Common myeloid progenitor, CD34-positive (primary cell): ENCODE measurements around the gene ZBTB7C.

ENCODE experiments used
- CTCF ChIA-PET: fragments of 350-600 bp; sonication (Branson Sonifier 250); formaldehyde crosslinking; loops from one replicate; lab custom pipeline; 2021; ENCODE audit warnings: antibody characterized with exemption; lab: Charles Lee
- POLR2A ChIA-PET: fragments of 350-600 bp; sonication (Branson Sonifier 250); formaldehyde crosslinking; loops from one replicate; lab custom pipeline; 2021; ENCODE audit warnings: antibody characterized with exemption; lab: Charles Lee
- DNase-seq, 3 donors: peaks; one replicate each; pipeline versions ENCODE4 v3.0.0 to v3.0.0-alpha.2; 2013
- H3K27ac ChIP-seq, 2 experiments: 1 replicate in 1 of 2; 2 replicates in 1 of 2; pipeline ENCODE4 v1.7.0; 2013; ENCODE audit warnings: inconsistent platforms in 2 of 2, low read length in 2 of 2, mild to moderate bottlenecking in 2 of 2, low read depth in 1 of 2, moderate library complexity in 1 of 2; ENCODE audit not compliant: severe bottlenecking in 2 of 2, insufficient read depth in 1 of 2, poor library complexity in 1 of 2
- H3K27me3 ChIP-seq, 5 experiments: replicated peaks in 2 of 5; 1 replicate in 3 of 5; 2 replicates in 2 of 5; pipeline versions ENCODE4 v1.6.1 to v1.7.0; 2013; ENCODE audit warnings: low read length in 4 of 5, mild to moderate bottlenecking in 2 of 5, moderate library complexity in 2 of 5, inconsistent platforms in 1 of 5; ENCODE audit not compliant: insufficient read depth in 5 of 5, control insufficient read depth in 4 of 5
- H3K36me3 ChIP-seq, 4 experiments: 1 replicate in 2 of 4; 2 replicates in 2 of 4; pipeline versions ENCODE4 v1.6.1 to v1.7.0; 2013; ENCODE audit warnings: low read length in 3 of 4, control low read depth in 1 of 4, mild to moderate bottlenecking in 1 of 4; ENCODE audit not compliant: control insufficient read depth in 4 of 4, insufficient read depth in 4 of 4
- H3K4me1 ChIP-seq, 4 experiments: 1 replicate in 3 of 4; 2 replicates in 1 of 4; pipeline versions ENCODE4 v1.6.1 to v1.7.1; 2013; ENCODE audit warnings: low read length in 3 of 4, mild to moderate bottlenecking in 3 of 4, control low read depth in 1 of 4, inconsistent platforms in 1 of 4, moderate library complexity in 1 of 4; ENCODE audit not compliant: control insufficient read depth in 4 of 4, insufficient read depth in 4 of 4; ENCODE audit errors: control extremely low read depth in 1 of 4
- H3K4me3 ChIP-seq, 7 experiments: 1 replicate in 4 of 7; 2 replicates in 3 of 7; pipeline versions ENCODE4 v1.5.1 to v1.7.0; 2013; ENCODE audit warnings: mild to moderate bottlenecking in 7 of 7, low read length in 6 of 7, moderate library complexity in 6 of 7, inconsistent platforms in 2 of 7, low read depth in 2 of 7, control low read depth in 1 of 7; ENCODE audit not compliant: insufficient read depth in 4 of 7, control insufficient read depth in 1 of 7; ENCODE audit errors: extremely low read depth in 1 of 7
- H3K9me3 ChIP-seq, 5 experiments: 1 replicate in 4 of 5; 2 replicates in 1 of 5; pipeline versions ENCODE4 v1.6.1 to v1.7.1; 2013; ENCODE audit warnings: low read length in 4 of 5, mild to moderate bottlenecking in 2 of 5, inconsistent platforms in 1 of 5, low read depth in 1 of 5, moderate library complexity in 1 of 5; ENCODE audit not compliant: control insufficient read depth in 4 of 5, insufficient read depth in 2 of 5; ENCODE audit errors: control extremely low read depth in 1 of 5
- WGBS: methylation state at CpG from one replicate; pipeline ENCODE4 v1.1.5; 2013; ENCODE audit not compliant: insufficient coverage; 5-methylcytosine and 5-hydroxymethylcytosine counted together

Gene ZBTB7C

GRCh38 chr18:48181857-48182256 is 227.3 kb downstream of the ZBTB7C start:
- no peaks in the 10 kb centered on the region for H3K4me1 ChIP-seq
- H3K27me3 ChIP-seq, result peaks cover 0 to 28% (median 7%) of the 10 kb centered on the region in 5 experiments
- H3K36me3 ChIP-seq, result no peaks in the 10 kb centered on the region
- H3K27ac ChIP-seq, result no peak overlapping the region
- ChIA-PET CTCF (interaction anchor here (0.9 kb wide), 1 partner anchor 10 kb away, joined by 3 read pairs; no protein-coding TSS in a partner anchor), POLR2A (no interaction called here)
- WGBS, result 83% methylated on average over 1 of the region's 4 CpGs
- peaks cover 0 to 9% (median 0%) of the 10 kb centered on the region in 5 experiments for H3K9me3 ChIP-seq
- no peak for DNase-seq
- no peak overlapping the region for H3K4me3 ChIP-seq

- Histone ChIP-seq H3K4me1 (no peaks in the 10 kb centered on the region), H3K27ac (no peak overlapping the region), H3K9me3 (peaks cover 0 to 9% (median 0%) of the 10 kb centered on the region in 5 experiments), H3K27me3 (peaks cover 0 to 24% (median 9%) of the 10 kb centered on the region in 5 experiments), H3K4me3 (no peak overlapping the region), H3K36me3 (no peaks in the 10 kb centered on the region)
- DNase-seq, result no peak
- CTCF ChIA-PET, result no interaction called here
- POLR2A ChIA-PET, result no interaction called here
- 100% methylated on average over 3 of the region's 3 CpGs for WGBS
These were observed 227.9 kb downstream of the ZBTB7C start for GRCh38 chr18:48181087-48181823.

DNA sequence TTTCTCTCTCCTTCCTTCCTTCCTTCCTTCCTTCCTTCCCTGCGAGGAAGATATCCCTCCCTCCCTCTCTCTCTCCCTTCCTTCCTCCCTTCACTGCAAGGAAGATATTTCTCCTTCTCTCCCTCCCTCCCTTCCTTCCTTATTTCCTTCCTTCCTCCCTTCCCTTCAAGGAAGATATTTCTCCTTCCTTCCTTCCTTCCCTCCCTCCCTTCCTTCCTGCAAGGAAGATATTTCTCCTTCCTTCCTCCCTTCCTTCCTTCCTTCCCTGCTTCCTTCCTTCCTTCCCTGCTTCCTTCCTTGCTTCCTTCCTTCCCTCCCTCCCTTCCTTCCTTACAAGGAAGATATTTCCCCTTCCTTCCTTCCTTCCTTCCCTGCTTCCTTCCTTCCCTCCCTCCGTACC is 229.5 kb downstream of the ZBTB7C start:
- peak in 2 of 3 donors; percentile 22 to 41 for DNase-seq
- Histone ChIP-seq H3K27me3 (peaks cover 0 to 9% (median 2%) of the 10 kb centered on the region in 5 experiments), H3K36me3 (no peaks in the 10 kb centered on the region), H3K9me3 (peaks cover 0 to 9% (median 0%) of the 10 kb centered on the region in 5 experiments), H3K4me3 (no peak overlapping the region), H3K4me1 (peaks cover 0 to 4% (median 0%) of the 10 kb centered on the region in 4 experiments), H3K27ac (no peak overlapping the region)
- WGBS, result 87% methylated on average over 2 of the region's 2 CpGs
- ChIA-PET CTCF (no interaction called here), POLR2A (interaction anchor here (0.5 kb wide), 1 partner anchor 264 kb away, joined by 3 read pairs; no protein-coding TSS in a partner anchor)

DNA sequence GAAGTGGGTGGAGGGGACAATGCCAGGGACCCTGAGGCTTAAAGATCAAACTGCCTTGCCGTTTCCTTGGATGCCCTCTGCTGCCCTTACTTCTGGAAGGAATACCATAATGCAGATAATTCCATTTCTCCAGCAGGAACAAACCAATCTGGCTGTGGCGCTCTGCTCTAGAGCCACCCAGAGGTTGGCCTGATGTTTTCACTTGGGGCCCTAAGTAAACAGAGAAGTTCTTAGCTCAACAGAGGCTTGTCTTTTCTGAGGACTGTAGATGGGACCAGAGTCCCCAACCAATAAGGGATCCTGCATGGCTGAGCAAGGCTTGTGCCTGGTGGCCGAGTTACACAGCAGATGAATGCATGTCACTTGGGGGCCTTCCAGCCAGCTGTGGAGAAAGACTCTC is 230.2 kb downstream of the ZBTB7C start:
- no peak overlapping the region for H3K27ac ChIP-seq
- H3K4me1 ChIP-seq, result peaks cover 0 to 4% (median 0%) of the 10 kb centered on the region in 4 experiments
- POLR2A ChIA-PET, result interaction anchor here (0.5 kb wide), 1 partner anchor 265 kb away, joined by 3 read pairs; no protein-coding TSS in a partner anchor
- CTCF ChIA-PET, result no interaction called here
- DNase-seq, result no peak
- H3K4me3 ChIP-seq, result no peak overlapping the region
- no peaks in the 10 kb centered on the region for H3K36me3 ChIP-seq
- WGBS, result 95% methylated on average over 3 of the region's 3 CpGs
- peaks cover 0 to 9% (median 0%) of the 10 kb centered on the region in 5 experiments for H3K9me3 ChIP-seq
- H3K27me3 ChIP-seq, result peaks cover 0 to 5% (median 0%) of the 10 kb centered on the region in 5 experiments

GRCh38 chr18:48176909-48177308 is 232.3 kb downstream of the ZBTB7C start:
- Histone ChIP-seq H3K9me3 (peaks cover 0 to 9% (median 0%) of the 10 kb centered on the region in 5 experiments), H3K4me3 (no peak overlapping the region), H3K36me3 (no peaks in the 10 kb centered on the region), H3K27me3 (peaks cover 0 to 5% (median 0%) of the 10 kb centered on the region in 5 experiments), H3K4me1 (peaks cover 0 to 4% (median 0%) of the 10 kb centered on the region in 4 experiments), H3K27ac (no peak overlapping the region)
- DNase-seq, result no peak
- WGBS, result 100% methylated on average over 1 of the region's 4 CpGs
- POLR2A ChIA-PET, result no interaction called here
- CTCF ChIA-PET, result no interaction called here

DNA sequence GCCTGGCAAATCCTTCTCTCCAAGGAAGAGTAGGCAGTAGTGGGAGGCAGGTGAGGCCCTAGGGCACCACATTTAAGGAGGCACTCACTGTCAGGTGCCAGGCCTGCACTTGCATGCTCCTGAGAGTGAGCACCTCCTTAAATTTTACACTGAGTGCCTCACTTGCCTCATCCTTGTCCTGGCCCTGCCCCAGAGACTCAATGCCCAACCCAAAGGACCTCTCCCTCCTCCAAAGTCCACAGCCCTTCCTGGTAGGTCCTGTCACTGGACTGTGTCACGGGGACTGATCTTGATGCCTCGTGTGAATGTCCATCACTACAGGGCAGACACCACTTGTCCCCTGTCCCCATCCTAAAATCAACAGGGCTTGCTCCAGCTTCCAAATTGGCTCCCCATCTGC is 235.6 kb downstream of the ZBTB7C start:
- 100% methylated on average over 2 of the region's 2 CpGs for WGBS
- no peak overlapping the region for H3K4me3 ChIP-seq
- POLR2A ChIA-PET, result no interaction called here
- H3K4me1 ChIP-seq, result peaks cover 0 to 4% (median 1%) of the 10 kb centered on the region in 4 experiments
- no peaks in the 10 kb centered on the region for H3K36me3 ChIP-seq
- CTCF ChIA-PET, result no interaction called here
- no peak overlapping the region for H3K27ac ChIP-seq
- H3K27me3 ChIP-seq, result peaks cover 0 to 5% (median 0%) of the 10 kb centered on the region in 5 experiments
- H3K9me3 ChIP-seq, result peaks cover 0 to 9% (median 0%) of the 10 kb centered on the region in 5 experiments
- DNase-seq, result no peak
